SK-N-SH treated with all-trans-retinoic acid at 6 μM for 48 hours (cell line): Measurements from ENCODE around the gene LHX2.

ENCODE experiments used
- ATAC-seq: fragments of 200-7000 bp; cut with Tn5 transposase; 3 replicates; pipeline ENCODE4 v1.9.1; 2020; ENCODE audit warnings: mild to moderate bottlenecking, moderate library complexity
- ARNTL ChIP-seq: fragments of 450-650 bp; formaldehyde crosslinking; IDR thresholded peaks from 2 replicates; pipeline ENCODE4 v1.5.0; 2020; ENCODE audit warnings: low read depth, mild to moderate bottlenecking, moderate library complexity, borderline replicate concordance
- BACH2 ChIP-seq: fragments of 250-450 bp; sonication (Bioruptor Pico); IDR thresholded peaks from 2 replicates; pipeline ENCODE4 v1.9.0; 2021; ENCODE audit warnings: mild to moderate bottlenecking, borderline replicate concordance
- ESRRG ChIP-seq: fragments of 250-450 bp; sonication (Bioruptor Pico); IDR thresholded peaks from 2 replicates; pipeline ENCODE4 v1.6.1; 2021; ENCODE audit warnings: mild to moderate bottlenecking
- GLIS3 ChIP-seq: fragments of 250-450 bp; sonication (Bioruptor Pico); IDR thresholded peaks from 2 replicates; pipeline ENCODE4 v1.5.0; 2020; ENCODE audit warnings: mild to moderate bottlenecking, moderate library complexity
- ISL1 ChIP-seq: fragments of 250-450 bp; sonication (Bioruptor Pico); IDR thresholded peaks from 2 replicates; pipeline ENCODE4 v2.1.2; 2022; ENCODE audit warnings: mild to moderate bottlenecking, moderate library complexity
- OSR1 ChIP-seq: fragments of 250-450 bp; sonication (Bioruptor Pico); IDR thresholded peaks from 2 replicates; pipeline ENCODE4 v1.8.0; 2022; ENCODE audit warnings: moderate library complexity, mild to moderate bottlenecking, inconsistent platforms
- PPARA ChIP-seq: fragments of 250-450 bp; sonication (Bioruptor Pico); IDR thresholded peaks from 2 replicates; pipeline ENCODE4 v1.5.0; 2020; ENCODE audit warnings: mild to moderate bottlenecking, borderline replicate concordance
- RARB ChIP-seq: fragments of 250-450 bp; sonication (Bioruptor Pico); IDR thresholded peaks from 2 replicates; pipeline ENCODE4 v1.8.0; 2021; ENCODE audit warnings: mild to moderate bottlenecking, moderate library complexity
- SNAI2 ChIP-seq: fragments of 250-450 bp; sonication (Bioruptor Pico); IDR thresholded peaks from 2 replicates; pipeline ENCODE4 v1.5.0; 2020; ENCODE audit warnings: mild to moderate bottlenecking, moderate library complexity
- TCF4 ChIP-seq: fragments of 250-450 bp; sonication (Bioruptor Pico); IDR thresholded peaks from 2 replicates; pipeline ENCODE4 v1.8.0; 2021; ENCODE audit warnings: mild to moderate bottlenecking, moderate library complexity, borderline replicate concordance
- TOX ChIP-seq: fragments of 250-450 bp; sonication (Bioruptor Pico); IDR thresholded peaks from 2 replicates; pipeline ENCODE4 v1.8.0; 2021; ENCODE audit warnings: mild to moderate bottlenecking, moderate library complexity, borderline replicate concordance
- ZC3H10 ChIP-seq: fragments of 250-450 bp; sonication (Bioruptor Pico); IDR thresholded peaks from 2 replicates; pipeline ENCODE4 v1.5.1; 2021; ENCODE audit warnings: mild to moderate bottlenecking, moderate library complexity
- ZFP3 ChIP-seq: fragments of 250-450 bp; sonication (Bioruptor Pico); IDR thresholded peaks from 2 replicates; pipeline ENCODE4 v1.5.0; 2020; ENCODE audit warnings: mild to moderate bottlenecking, moderate library complexity
- ZNF565 ChIP-seq: fragments of 450-650 bp; formaldehyde crosslinking; conservative IDR thresholded peaks from 2 replicates; pipeline ENCODE4 v1.5.0; 2020; ENCODE audit warnings: low read depth, mild to moderate bottlenecking, moderate library complexity
- ZNF70 ChIP-seq: fragments of 450-650 bp; formaldehyde crosslinking; IDR thresholded peaks from 2 replicates; pipeline ENCODE4 v1.5.0; 2020; ENCODE audit warnings: mild to moderate bottlenecking, moderate library complexity
- ZNF8 ChIP-seq: fragments of 450-650 bp; formaldehyde crosslinking; IDR thresholded peaks from 2 replicates; pipeline ENCODE4 v1.5.0; 2020; ENCODE audit warnings: mild to moderate bottlenecking, moderate library complexity
- TF ChIP-seq, protein P1 (sequence below): fragments of 250-450 bp; sonication (Bioruptor Pico); IDR thresholded peaks from 2 replicates; pipeline ENCODE4 v1.5.1; 2020; ENCODE audit warnings: low read depth, mild to moderate bottlenecking, moderate library complexity
- TF ChIP-seq, protein P2 (sequence below): fragments of 250-450 bp; sonication (Bioruptor Pico); IDR thresholded peaks from 2 replicates; pipeline ENCODE4 v1.5.1; 2021; ENCODE audit warnings: mild to moderate bottlenecking, moderate library complexity
- TF ChIP-seq, protein P3 (sequence below): fragments of 250-450 bp; sonication (Bioruptor Pico); IDR thresholded peaks from 2 replicates; pipeline ENCODE4 v1.8.0; 2020; ENCODE audit warnings: mild to moderate bottlenecking, moderate library complexity, borderline replicate concordance
- TF ChIP-seq, protein P4 (sequence below): fragments of 250-450 bp; sonication (Bioruptor Pico); IDR thresholded peaks from 2 replicates; pipeline ENCODE4 v1.8.0; 2021; ENCODE audit warnings: low read depth, mild to moderate bottlenecking, moderate library complexity, borderline replicate concordance
- TF ChIP-seq, protein P5 (sequence below): fragments of 250-450 bp; sonication (Bioruptor Pico); IDR thresholded peaks from 2 replicates; pipeline ENCODE4 v1.5.0; 2020; ENCODE audit warnings: mild to moderate bottlenecking, moderate library complexity

Gene LHX2

DNA sequence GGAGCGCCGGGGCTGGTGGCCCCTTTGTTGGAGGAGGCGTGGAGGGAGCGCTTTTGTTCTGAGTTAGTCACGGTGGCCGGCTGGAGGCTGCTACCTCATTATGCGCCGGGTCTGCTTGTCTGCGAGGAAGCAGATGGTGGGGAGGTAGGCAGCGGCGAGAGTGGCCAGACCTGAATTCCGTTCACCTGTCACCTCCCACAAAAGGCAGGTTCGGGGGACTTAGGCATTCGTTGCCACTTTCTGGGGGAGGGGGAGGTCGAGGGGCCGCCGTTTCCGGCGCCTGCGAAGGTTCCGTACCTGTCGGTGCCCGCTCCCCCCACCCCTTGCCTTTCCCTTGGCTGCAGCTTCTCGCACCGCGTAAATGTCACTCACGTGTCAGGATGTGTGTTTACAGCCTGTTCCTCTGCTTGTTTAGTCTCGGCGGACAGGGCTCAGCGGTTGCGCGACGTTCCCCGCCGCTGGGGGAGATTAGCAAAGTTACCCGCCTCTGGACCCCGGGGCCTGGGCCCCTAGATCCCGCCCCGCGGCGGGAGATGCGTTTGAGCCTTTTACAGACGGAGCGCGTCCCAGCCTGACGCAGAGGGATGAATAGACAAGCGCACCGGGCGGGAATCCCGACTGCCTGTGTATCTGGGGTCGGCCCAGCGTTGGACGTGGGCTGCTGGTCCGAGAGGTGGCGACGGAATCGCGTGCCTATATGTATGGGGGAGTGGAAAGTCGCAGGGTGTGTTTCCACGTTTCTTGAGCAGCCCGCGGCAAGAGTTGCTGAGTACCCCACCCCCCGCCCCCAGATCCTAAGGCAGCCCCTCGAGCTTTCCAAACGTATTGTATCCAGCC lies 2.7 kb upstream of the LHX2 start:
- TF ChIP-seq, protein P1, sequence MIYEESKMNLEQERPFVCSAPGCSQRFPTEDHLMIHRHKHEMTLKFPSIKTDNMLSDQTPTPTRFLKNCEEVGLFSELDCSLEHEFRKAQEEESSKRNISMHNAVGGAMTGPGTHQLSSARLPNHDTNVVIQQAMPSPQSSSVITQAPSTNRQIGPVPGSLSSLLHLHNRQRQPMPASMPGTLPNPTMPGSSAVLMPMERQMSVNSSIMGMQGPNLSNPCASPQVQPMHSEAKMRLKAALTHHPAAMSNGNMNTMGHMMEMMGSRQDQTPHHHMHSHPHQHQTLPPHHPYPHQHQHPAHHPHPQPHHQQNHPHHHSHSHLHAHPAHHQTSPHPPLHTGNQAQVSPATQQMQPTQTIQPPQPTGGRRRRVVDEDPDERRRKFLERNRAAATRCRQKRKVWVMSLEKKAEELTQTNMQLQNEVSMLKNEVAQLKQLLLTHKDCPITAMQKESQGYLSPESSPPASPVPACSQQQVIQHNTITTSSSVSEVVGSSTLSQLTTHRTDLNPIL (CRISPR knock-in tag), result no peak
- TF ChIP-seq ZC3H10 (CRISPR knock-in tag), result no peak
- no peak for TF ChIP-seq OSR1 (CRISPR knock-in tag)
- no peak for TF ChIP-seq BACH2 (CRISPR knock-in tag)
- no peak for TF ChIP-seq ZNF70 (CRISPR knock-in tag)
- no peak for TF ChIP-seq GLIS3
- TF ChIP-seq, protein P2, sequence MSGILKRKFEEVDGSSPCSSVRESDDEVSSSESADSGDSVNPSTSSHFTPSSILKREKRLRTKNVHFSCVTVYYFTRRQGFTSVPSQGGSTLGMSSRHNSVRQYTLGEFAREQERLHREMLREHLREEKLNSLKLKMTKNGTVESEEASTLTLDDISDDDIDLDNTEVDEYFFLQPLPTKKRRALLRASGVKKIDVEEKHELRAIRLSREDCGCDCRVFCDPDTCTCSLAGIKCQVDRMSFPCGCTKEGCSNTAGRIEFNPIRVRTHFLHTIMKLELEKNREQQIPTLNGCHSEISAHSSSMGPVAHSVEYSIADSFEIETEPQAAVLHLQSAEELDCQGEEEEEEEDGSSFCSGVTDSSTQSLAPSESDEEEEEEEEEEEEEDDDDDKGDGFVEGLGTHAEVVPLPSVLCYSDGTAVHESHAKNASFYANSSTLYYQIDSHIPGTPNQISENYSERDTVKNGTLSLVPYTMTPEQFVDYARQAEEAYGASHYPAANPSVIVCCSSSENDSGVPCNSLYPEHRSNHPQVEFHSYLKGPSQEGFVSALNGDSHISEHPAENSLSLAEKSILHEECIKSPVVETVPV (CRISPR knock-in tag), result no peak
- no peak for TF ChIP-seq ESRRG (CRISPR knock-in tag)
- TF ChIP-seq, protein P3, sequence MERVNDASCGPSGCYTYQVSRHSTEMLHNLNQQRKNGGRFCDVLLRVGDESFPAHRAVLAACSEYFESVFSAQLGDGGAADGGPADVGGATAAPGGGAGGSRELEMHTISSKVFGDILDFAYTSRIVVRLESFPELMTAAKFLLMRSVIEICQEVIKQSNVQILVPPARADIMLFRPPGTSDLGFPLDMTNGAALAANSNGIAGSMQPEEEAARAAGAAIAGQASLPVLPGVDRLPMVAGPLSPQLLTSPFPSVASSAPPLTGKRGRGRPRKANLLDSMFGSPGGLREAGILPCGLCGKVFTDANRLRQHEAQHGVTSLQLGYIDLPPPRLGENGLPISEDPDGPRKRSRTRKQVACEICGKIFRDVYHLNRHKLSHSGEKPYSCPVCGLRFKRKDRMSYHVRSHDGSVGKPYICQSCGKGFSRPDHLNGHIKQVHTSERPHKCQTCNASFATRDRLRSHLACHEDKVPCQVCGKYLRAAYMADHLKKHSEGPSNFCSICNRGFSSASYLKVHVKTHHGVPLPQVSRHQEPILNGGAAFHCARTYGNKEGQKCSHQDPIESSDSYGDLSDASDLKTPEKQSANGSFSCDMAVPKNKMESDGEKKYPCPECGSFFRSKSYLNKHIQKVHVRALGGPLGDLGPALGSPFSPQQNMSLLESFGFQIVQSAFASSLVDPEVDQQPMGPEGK (CRISPR knock-in tag), result no peak
- TF ChIP-seq, protein P4, sequence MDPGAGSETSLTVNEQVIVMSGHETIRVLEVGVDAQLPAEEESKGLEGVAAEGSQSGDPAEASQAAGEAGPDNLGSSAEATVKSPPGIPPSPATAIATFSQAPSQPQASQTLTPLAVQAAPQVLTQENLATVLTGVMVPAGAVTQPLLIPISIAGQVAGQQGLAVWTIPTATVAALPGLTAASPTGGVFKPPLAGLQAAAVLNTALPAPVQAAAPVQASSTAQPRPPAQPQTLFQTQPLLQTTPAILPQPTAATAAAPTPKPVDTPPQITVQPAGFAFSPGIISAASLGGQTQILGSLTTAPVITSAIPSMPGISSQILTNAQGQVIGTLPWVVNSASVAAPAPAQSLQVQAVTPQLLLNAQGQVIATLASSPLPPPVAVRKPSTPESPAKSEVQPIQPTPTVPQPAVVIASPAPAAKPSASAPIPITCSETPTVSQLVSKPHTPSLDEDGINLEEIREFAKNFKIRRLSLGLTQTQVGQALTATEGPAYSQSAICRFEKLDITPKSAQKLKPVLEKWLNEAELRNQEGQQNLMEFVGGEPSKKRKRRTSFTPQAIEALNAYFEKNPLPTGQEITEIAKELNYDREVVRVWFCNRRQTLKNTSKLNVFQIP, result no peak
- TF ChIP-seq SNAI2, result no peak
- no peak for TF ChIP-seq TOX
- TF ChIP-seq, protein P5, sequence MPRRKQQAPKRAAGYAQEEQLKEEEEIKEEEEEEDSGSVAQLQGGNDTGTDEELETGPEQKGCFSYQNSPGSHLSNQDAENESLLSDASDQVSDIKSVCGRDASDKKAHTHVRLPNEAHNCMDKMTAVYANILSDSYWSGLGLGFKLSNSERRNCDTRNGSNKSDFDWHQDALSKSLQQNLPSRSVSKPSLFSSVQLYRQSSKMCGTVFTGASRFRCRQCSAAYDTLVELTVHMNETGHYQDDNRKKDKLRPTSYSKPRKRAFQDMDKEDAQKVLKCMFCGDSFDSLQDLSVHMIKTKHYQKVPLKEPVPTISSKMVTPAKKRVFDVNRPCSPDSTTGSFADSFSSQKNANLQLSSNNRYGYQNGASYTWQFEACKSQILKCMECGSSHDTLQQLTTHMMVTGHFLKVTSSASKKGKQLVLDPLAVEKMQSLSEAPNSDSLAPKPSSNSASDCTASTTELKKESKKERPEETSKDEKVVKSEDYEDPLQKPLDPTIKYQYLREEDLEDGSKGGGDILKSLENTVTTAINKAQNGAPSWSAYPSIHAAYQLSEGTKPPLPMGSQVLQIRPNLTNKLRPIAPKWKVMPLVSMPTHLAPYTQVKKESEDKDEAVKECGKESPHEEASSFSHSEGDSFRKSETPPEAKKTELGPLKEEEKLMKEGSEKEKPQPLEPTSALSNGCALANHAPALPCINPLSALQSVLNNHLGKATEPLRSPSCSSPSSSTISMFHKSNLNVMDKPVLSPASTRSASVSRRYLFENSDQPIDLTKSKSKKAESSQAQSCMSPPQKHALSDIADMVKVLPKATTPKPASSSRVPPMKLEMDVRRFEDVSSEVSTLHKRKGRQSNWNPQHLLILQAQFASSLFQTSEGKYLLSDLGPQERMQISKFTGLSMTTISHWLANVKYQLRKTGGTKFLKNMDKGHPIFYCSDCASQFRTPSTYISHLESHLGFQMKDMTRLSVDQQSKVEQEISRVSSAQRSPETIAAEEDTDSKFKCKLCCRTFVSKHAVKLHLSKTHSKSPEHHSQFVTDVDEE (CRISPR knock-in tag), result no peak
- no peak for TF ChIP-seq ZNF8
- TF ChIP-seq PPARA, result no peak
- no peak for TF ChIP-seq ZNF565 (CRISPR knock-in tag)
- TF ChIP-seq, all 23 proteins: peak for 0
- ATAC-seq, result no peak

DNA sequence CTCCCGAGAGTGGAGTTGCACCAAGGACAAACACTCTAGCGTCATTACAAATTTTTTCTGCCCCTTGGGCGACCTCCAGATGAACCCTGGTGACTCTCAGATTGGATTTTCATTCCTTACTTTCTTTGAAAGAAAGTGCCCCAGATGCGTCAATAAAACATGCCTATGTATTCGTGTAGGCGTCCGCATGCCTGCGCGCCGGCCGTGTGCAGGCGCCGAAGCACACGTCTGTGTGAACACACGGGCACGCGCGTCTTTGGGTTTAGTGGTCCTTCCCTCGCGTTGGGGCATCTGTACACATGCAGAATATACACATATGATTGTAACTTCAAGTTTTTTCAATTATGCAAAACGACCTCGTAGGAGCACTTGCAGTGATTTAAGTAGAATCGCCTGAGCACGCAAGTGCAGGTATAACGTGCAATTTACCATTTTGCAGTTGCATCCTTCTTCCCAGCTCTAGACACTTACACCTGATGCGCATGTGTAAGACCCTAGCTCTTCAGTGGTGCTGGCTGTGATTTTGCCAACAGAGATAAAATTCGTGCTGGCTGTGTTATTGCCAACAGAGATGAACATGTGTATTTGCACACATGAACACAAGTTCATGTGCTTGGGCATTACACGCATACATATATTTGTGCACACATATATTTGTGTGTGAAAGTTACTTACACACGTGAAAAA lies 1.9 kb upstream of the LHX2 start:
- ATAC-seq, result no peak
- TF ChIP-seq ZFP3 (CRISPR knock-in tag) (no peak), ZNF8 (no peak), ISL1 (CRISPR knock-in tag) (no peak), OSR1 (CRISPR knock-in tag) (no peak), GLIS3 (no peak), TCF4 (no peak), ZC3H10 (CRISPR knock-in tag) (no peak), ARNTL (CRISPR knock-in tag) (no peak), PPARA (no peak), RARB (CRISPR knock-in tag) (no peak), ZNF565 (CRISPR knock-in tag) (no peak), BACH2 (CRISPR knock-in tag) (no peak)
- TF ChIP-seq, protein P1 (CRISPR knock-in tag), result no peak
- TF ChIP-seq, protein P5 (CRISPR knock-in tag), result no peak
- TF ChIP-seq, protein P3 (CRISPR knock-in tag), result no peak
